ENCODE results near the gene MYO1D.

DNA sequence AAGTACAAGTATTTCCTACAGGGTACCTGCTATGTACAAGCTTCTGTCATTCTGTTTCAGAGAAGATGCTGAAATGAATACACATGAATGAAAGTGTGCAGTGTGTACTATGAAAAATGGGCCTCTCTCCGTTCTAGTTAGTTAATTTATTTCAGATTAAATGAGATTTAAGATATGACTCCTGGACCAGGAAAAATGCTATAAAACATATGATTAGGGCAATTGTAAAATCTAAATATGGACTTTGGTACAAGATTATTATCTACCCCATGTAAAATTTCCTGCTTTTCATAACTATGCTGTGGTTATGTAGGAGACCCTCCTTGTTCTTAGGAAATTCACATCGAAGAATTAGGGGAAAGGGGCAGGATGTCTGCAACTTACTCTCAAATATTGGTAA lies 28.9 kb downstream of the MYO1D start:
- no peak for TF ChIP-seq CTCF (IDR thresholded peaks at IDR 0.05)
- no peak for TF ChIP-seq POLR2AphosphoS5 (IDR thresholded peaks at IDR 0.05; ENCODE audit: low read depth, low read length)

Measured in Panc1 (cell line).